Islet of Langerhans (tissue), 1 donor: ENCODE data around the gene ATP2B2.
"Not testable (repeated sequence)": the region's sequence is repeated elsewhere in the genome, so short reads cannot be mapped to it uniquely, and the experiment has no call there.

ENCODE experiments used
- FAIRE-seq: peaks from one replicate; lab custom pipeline; 2011; peaks lifted over from hg19 to GRCh38; lab: Jason Lieb, UNC

Gene ATP2B2

GRCh38 chr3:10399634-10400033 is 105.8 kb downstream of the ATP2B2 start:
- no peak for FAIRE-seq

DNA sequence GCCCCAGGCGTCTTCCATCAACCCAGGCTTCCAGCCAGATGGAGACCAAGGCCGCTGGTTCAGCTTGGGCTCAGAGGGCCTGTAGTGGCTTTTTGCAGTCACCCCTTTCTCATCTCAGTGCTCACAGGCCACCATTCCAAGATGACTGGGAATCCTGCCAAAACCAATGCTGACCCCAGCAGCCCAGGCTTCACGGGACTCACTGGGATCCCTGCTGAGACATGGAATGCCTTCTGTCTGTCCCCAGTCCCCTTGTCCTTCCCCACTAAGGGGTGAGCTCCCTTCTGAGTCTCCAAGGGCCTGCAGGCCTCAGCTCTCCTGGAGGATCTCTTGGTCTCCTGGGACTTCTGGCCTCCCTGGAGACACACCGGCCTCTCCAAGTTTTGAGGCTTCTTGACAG is 107.0 kb downstream of the ATP2B2 start:
- FAIRE-seq: no peak

GRCh38 chr3:10397879-10398278 is 107.5 kb downstream of the ATP2B2 start:
- FAIRE-seq: no peak

GRCh38 chr3:10396931-10397330 is 108.5 kb downstream of the ATP2B2 start:
- no peak for FAIRE-seq

DNA sequence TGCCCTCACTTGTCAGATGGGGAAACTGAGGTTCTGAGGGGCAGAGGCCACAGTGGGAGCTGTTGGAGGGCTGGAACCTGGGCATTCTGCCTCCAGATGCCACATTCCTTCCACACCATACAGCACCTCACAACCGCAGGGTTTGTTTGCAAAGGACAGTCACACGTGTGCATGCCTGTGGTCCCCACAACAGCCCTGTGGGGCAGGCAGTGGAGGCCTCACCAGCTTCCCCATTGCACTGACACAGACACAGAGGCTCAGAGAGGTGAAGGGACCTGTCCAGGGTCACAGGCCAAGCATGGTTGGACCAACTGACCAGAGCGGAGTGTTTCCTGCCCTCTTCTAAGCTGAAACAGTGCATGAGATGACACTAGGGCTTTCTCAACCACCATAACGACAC is 109.3 kb downstream of the ATP2B2 start:
- no peak for FAIRE-seq

DNA sequence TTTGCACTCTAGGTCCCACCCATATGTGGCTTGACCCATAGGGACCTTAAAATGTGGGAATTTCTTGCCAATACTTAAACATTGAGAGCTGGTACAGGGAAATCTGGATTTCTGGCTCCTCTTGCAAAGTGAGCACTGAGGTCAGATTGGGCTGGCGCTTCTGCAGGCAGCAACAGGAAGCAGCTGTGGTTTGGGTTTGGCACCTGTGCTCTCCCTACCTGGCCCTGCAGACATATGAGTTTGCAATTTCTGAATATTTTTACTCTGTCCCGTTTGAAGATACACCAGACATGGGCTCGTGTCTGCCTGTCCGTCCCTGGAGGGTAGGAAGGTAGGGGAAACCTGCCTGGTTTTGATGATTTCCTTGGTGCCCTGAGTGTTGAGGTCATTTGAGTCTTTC is 109.7 kb downstream of the ATP2B2 start:
- no peak for FAIRE-seq

DNA sequence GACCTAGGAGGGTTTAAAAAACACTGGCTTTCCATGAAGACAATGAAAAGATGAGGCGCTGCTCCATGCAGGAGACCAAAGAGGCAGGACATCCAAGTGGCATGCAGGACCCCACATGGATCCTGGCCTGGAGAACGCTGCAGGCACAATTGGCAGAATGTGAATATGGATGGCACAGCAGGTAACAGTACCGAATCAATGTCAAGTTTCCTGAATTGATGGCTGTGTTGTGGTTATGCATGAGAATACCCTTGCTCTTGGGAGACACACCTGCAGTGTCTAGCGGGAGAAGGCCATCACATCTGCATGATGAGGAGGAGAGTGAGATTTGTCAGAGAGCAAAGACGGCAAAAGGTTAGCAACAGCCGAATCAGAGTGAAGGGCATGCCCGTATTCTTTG is 110.2 kb downstream of the ATP2B2 start:
- no peak for FAIRE-seq

- no peak for FAIRE-seq
Observed at GRCh38 chr3:10394491-10395025, 110.8 kb downstream of the ATP2B2 start.

DNA sequence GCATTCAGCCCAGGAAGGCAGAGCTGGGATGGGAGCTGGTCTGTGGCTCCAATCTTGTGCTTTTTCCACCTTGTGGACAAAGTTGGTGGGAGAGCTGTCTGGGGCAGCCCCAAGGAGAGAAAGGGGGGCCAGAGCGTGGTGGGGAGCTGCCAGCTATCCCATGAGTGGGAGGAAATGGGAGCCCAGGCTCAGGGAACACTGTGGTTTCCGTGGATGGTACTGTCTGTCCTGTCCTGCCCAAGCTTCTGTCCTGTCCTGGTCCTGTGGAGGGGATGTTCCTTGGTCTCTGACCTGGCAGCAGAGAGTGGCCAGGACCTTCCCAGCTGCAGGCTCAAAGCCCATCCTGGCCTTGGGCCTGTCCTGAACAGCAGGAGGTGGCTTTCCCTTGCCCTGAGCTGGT is 111.9 kb downstream of the ATP2B2 start:
- no peak for FAIRE-seq

- no peak for FAIRE-seq
Observed at GRCh38 chr3:10392906-10393461, 112.4 kb downstream of the ATP2B2 start.

- no peak for FAIRE-seq
Observed at GRCh38 chr3:10392244-10392643, 113.1 kb downstream of the ATP2B2 start.

GRCh38 chr3:10391391-10391790 is 114.0 kb downstream of the ATP2B2 start:
- no peak for FAIRE-seq

- FAIRE-seq: no peak
Observed at GRCh38 chr3:10390641-10391373, 114.6 kb downstream of the ATP2B2 start.

- no peak for FAIRE-seq
Observed at GRCh38 chr3:10389995-10390394, 115.4 kb downstream of the ATP2B2 start.

DNA sequence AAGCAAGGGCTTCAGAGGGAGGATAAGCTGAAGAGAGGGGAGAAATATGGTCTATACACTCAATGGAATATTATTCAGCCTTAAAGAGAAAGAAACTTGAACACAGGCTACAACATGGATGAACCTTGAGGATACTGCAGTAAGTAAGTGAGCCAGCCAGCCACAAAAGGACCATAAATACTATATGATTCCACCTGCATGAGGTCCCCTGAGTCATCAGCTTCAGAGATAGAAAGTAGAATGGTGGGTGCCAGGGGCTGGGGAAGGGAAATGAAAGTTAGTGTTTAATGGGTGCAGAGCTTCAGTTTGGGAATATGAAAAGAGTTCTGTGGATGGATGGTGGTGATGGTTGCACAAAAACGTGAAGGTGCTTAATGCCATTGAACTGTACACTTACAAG is 116.0 kb downstream of the ATP2B2 start:
- no peak for FAIRE-seq

- FAIRE-seq: no peak
Observed at GRCh38 chr3:10387881-10388609, 117.3 kb downstream of the ATP2B2 start.

- no peak for FAIRE-seq
Observed at GRCh38 chr3:10386121-10386520, 119.3 kb downstream of the ATP2B2 start.

DNA sequence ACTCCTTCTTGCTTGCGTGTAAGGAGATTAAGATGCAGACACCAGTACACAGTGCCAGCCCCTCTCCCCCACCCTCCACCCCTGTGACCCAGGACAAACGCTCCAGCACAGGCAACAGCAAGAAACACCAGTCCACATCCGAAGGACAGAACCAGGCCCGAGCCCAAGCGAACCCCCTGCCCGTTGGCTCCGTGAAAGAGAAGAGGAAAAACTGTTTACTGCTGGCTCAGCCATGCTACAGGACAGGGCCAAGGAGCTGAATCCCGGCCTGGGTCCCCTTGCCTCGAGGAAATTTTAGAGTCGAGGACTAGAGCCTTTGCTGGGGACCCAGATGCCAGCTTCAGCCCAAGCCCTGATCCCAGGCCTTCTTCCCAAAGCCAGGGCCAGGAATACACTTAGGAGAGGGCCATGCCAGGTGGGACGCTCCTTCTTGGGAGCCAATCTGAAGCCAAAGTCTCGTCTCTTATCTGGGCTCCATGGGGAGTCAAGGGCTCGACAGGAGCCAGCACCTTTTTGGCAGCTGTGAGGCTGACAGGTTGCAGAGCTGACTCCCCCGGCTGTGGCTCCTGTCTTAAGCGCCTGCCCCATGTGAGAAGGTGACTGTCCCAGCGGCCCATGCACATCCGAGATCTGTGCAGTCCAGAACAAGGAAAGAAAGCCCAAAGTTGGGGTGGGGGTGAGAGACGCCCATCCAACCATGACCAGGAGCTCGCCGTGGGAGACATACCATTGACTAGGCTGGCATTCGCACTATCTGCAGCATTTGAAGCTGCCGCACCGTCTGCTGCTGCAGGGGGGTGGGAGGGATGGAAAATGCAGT is 120.6 kb downstream of the ATP2B2 start:
- FAIRE-seq: no peak

DNA sequence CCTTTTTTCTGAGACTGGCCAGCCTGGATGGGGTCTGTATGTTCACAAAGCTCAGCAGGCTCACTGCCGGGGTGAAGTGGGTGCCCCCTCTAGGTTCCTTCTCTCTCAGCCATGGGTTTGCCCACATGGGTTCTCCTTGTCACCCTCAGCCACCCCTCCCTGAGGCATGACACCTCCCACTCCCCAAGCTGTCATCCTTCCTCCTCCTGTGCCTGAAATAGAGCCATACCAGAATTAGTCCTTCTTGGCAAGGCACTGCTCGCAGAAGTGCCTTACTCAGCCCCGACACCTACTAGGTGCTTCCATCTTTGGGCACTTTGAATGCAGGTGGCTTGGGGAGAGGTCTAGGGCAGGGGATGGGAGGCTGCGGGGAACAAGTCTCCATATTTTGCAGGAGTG is 121.5 kb downstream of the ATP2B2 start:
- no peak for FAIRE-seq

DNA sequence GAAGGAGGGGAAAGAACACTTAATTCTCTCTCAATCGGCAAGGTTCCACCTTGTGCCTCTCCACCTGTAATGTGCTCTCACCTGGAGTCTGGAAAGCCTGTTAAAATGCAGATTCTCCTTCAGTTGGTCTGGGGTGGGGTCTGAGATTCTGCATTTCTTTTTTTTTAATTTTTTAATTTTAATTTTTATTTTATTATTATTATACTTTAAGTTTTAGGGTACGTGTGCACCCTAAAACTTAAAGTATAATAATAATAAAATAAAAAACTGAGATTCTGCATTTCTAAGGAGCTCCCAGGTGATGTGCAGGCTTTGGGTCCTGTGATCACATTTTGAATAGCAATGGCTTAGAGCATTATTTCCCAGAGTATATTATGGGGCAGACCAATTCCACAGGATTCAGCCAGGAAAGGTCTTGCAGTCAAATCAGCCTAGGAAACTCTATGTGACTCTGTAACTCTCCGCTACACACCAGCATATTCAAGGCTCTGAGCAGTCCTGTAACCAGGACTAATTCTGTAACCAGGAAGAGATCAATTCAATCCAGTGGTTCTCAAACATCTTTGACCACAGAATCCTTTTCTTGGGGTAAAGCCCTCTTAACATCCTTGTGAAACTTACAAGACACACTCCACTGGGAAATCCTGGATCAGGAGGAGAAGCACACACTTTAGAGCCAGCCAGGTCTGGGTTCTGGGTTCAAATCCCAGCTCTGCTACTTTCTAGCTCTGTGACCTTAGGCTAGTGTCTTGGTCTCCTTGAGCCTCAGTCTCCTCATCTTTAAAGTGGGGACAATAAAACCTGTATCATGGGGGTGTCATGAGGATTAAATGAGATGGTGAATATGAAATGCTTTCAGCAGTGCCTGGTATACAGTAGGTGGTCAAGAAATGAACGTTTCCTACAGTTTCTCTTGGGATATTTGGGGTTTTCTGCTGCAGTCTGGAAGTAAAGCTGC is 122.2 kb downstream of the ATP2B2 start:
- FAIRE-seq: no peak

GRCh38 chr3:10382445-10382844 is 122.9 kb downstream of the ATP2B2 start:
- FAIRE-seq: not testable (repeated sequence)
